ENCODE data around the gene TNFSF13. TPM values are rescaled to one million over a fixed set of nuclear protein-coding genes. Genes with fewer than 3 reads are reported as not detected.

TNFSF13 gene
- polyA plus RNA-seq, 2 of the 4 experiments (the other 2 are of a cell fraction) = 0.61 to 1.0 TPM

DNA sequence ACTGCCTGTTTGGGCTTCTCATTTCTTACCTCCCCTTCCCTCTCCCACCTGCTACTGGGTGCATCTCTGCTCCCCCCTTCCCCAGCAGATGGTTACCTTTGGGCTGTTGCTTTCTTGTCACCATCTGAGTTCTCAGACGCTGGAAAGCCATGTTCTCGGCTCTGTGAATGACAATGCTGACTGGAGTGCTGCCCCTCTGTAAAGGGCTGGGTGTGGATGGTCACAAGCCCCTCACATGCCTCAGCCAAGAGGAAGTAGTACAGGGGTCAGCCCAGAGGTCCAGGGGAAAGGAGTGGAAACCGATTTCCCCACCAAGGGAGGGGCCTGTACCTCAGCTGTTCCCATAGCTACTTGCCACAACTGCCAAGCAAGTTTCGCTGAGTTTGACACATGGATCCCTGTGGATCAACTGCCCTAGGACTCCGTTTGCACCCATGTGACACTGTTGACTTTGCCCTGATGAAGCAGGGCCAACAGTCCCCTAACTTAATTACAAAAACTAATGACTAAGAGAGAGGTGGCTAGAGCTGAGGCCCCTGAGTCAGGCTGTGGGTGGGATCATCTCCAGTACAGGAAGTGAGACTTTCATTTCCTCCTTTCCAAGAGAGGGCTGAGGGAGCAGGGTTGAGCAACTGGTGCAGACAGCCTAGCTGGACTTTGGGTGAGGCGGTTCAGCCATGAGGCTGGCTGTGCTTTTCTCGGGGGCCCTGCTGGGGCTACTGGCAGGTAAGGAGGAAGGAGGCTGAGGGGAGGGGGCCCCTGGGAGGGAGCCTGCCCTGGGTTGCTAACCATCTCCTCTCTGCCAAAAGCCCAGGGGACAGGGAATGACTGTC is 20.7 kb downstream of the TNFSF13 start, which contains the start of gene CD68 (continued):
- peak; percentile 67; the same call in 1 of the 2 replicates for TF ChIP-seq HOXB5 (CRISPR knock-in tag; IDR thresholded peaks at IDR 0.05)
- TF ChIP-seq, protein P1, sequence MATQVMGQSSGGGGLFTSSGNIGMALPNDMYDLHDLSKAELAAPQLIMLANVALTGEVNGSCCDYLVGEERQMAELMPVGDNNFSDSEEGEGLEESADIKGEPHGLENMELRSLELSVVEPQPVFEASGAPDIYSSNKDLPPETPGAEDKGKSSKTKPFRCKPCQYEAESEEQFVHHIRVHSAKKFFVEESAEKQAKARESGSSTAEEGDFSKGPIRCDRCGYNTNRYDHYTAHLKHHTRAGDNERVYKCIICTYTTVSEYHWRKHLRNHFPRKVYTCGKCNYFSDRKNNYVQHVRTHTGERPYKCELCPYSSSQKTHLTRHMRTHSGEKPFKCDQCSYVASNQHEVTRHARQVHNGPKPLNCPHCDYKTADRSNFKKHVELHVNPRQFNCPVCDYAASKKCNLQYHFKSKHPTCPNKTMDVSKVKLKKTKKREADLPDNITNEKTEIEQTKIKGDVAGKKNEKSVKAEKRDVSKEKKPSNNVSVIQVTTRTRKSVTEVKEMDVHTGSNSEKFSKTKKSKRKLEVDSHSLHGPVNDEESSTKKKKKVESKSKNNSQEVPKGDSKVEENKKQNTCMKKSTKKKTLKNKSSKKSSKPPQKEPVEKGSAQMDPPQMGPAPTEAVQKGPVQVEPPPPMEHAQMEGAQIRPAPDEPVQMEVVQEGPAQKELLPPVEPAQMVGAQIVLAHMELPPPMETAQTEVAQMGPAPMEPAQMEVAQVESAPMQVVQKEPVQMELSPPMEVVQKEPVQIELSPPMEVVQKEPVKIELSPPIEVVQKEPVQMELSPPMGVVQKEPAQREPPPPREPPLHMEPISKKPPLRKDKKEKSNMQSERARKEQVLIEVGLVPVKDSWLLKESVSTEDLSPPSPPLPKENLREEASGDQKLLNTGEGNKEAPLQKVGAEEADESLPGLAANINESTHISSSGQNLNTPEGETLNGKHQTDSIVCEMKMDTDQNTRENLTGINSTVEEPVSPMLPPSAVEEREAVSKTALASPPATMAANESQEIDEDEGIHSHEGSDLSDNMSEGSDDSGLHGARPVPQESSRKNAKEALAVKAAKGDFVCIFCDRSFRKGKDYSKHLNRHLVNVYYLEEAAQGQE (IDR thresholded peaks at IDR 0.05) = peak; percentile 22
- TF ChIP-seq NFE2L2 (conservative IDR thresholded peaks at IDR 0.05; ENCODE audit: low read length) = no peak
- TF ChIP-seq, protein P2, sequence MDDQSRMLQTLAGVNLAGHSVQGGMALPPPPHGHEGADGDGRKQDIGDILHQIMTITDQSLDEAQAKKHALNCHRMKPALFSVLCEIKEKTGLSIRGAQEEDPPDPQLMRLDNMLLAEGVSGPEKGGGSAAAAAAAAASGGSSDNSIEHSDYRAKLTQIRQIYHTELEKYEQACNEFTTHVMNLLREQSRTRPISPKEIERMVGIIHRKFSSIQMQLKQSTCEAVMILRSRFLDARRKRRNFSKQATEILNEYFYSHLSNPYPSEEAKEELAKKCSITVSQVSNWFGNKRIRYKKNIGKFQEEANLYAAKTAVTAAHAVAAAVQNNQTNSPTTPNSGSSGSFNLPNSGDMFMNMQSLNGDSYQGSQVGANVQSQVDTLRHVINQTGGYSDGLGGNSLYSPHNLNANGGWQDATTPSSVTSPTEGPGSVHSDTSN (IDR thresholded peaks at IDR 0.05) = peak; percentile 85
- no peak for TF ChIP-seq BHLHE40 (IDR thresholded peaks at IDR 0.05; ENCODE audit: low read depth, low read length)
- no peak for TF ChIP-seq NR3C1 (IDR thresholded peaks at IDR 0.05)
- peak; percentile 70 for TF ChIP-seq CHD2 (IDR thresholded peaks at IDR 0.05; ENCODE audit: low read length, partially characterized antibody)
- TF ChIP-seq, protein P3, sequence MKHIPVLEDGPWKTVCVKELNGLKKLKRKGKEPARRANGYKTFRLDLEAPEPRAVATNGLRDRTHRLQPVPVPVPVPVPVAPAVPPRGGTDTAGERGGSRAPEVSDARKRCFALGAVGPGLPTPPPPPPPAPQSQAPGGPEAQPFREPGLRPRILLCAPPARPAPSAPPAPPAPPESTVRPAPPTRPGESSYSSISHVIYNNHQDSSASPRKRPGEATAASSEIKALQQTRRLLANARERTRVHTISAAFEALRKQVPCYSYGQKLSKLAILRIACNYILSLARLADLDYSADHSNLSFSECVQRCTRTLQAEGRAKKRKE (CRISPR knock-in tag; IDR thresholded peaks at IDR 0.05; ENCODE audit: low read depth) = 0 out of 2 replicates have a peak, but pooled peaks have one; percentile 44
- peak; percentile 98 for TF ChIP-seq FOSB (CRISPR knock-in tag; IDR thresholded peaks at IDR 0.05)
- TF ChIP-seq, protein P4, sequence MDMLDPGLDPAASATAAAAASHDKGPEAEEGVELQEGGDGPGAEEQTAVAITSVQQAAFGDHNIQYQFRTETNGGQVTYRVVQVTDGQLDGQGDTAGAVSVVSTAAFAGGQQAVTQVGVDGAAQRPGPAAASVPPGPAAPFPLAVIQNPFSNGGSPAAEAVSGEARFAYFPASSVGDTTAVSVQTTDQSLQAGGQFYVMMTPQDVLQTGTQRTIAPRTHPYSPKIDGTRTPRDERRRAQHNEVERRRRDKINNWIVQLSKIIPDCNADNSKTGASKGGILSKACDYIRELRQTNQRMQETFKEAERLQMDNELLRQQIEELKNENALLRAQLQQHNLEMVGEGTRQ (IDR thresholded peaks at IDR 0.05) = peak; percentile 74
- peak; percentile 99 for TF ChIP-seq TFCP2L1 (CRISPR knock-in tag; IDR thresholded peaks at IDR 0.05)
- no peak for TF ChIP-seq KDM5A (IDR thresholded peaks at IDR 0.05)
- TF ChIP-seq FOSL2 (IDR thresholded peaks at IDR 0.05) = no peak
- peak; percentile 85 for TF ChIP-seq FOSL2 (CRISPR knock-in tag; IDR thresholded peaks at IDR 0.05)
- TF ChIP-seq MYC (IDR thresholded peaks at IDR 0.05; ENCODE audit: borderline replicate concordance, low read length) = no peak

DNA sequence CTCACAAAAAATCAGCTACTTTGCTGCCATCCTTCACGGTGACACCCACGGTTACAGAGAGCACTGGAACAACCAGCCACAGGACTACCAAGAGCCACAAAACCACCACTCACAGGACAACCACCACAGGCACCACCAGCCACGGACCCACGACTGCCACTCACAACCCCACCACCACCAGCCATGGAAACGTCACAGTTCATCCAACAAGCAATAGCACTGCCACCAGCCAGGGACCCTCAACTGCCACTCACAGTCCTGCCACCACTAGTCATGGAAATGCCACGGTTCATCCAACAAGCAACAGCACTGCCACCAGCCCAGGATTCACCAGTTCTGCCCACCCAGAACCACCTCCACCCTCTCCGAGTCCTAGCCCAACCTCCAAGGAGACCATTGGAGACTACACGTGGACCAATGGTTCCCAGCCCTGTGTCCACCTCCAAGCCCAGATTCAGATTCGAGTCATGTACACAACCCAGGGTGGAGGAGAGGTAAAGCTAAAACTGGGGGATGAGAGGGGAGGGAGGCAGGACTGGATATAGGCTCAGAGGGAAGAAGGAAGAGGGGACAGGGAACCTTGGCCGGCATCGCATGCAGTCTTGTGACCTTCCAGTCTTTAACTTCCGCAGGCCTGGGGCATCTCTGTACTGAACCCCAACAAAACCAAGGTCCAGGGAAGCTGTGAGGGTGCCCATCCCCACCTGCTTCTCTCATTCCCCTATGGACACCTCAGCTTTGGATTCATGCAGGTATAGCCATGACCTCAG is 21.5 kb downstream of the TNFSF13 start:
- WGBS (ENCODE audit: missing lambda C conversion rate) = 77% methylated on average over 10 of the region's 12 CpGs
- CTCF ChIA-PET = interaction anchor here (0.7 to 12.1 kb wide), 9 partner anchors 10 to 255 kb away, joined by 3 to 184 read pairs (median 8); partner anchors contain the start of genes DNAH2, FXR2, SOX15 and TP53
- H3K9me3 ChIP-seq = no peaks in the 10 kb centered on the region
- no peak for DNase-seq (ENCODE audit: low read depth in 1 of 2, low spot score in 1 of 2)
- peak overlapping the region; percentile 64 to 79 for H3K27ac ChIP-seq
- TF ChIP-seq NPAS2 (CRISPR knock-in tag; IDR thresholded peaks at IDR 0.05; ENCODE audit: borderline replicate concordance) = no peak
- no peak for TF ChIP-seq HEYL (CRISPR knock-in tag; IDR thresholded peaks at IDR 0.05)
- TF ChIP-seq, protein P5, sequence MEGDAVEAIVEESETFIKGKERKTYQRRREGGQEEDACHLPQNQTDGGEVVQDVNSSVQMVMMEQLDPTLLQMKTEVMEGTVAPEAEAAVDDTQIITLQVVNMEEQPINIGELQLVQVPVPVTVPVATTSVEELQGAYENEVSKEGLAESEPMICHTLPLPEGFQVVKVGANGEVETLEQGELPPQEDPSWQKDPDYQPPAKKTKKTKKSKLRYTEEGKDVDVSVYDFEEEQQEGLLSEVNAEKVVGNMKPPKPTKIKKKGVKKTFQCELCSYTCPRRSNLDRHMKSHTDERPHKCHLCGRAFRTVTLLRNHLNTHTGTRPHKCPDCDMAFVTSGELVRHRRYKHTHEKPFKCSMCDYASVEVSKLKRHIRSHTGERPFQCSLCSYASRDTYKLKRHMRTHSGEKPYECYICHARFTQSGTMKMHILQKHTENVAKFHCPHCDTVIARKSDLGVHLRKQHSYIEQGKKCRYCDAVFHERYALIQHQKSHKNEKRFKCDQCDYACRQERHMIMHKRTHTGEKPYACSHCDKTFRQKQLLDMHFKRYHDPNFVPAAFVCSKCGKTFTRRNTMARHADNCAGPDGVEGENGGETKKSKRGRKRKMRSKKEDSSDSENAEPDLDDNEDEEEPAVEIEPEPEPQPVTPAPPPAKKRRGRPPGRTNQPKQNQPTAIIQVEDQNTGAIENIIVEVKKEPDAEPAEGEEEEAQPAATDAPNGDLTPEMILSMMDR (IDR thresholded peaks at IDR 0.05) = no peak
- no peak for TF ChIP-seq ESRRA (IDR thresholded peaks at IDR 0.05; ENCODE audit: borderline replicate concordance, low read length)
- TF ChIP-seq TFCP2L1 (CRISPR knock-in tag; IDR thresholded peaks at IDR 0.05) = no peak
- TF ChIP-seq, protein P6, sequence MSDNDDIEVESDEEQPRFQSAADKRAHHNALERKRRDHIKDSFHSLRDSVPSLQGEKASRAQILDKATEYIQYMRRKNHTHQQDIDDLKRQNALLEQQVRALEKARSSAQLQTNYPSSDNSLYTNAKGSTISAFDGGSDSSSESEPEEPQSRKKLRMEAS (IDR thresholded peaks at IDR 0.05) = no peak
- no peak for TF ChIP-seq BHLHE40 (IDR thresholded peaks at IDR 0.05; ENCODE audit: low read depth, low read length)
- no peak for TF ChIP-seq FOSL2 (IDR thresholded peaks at IDR 0.05)
- no peak for TF ChIP-seq FOSL2 (CRISPR knock-in tag; IDR thresholded peaks at IDR 0.05)
- TF ChIP-seq KDM5A (IDR thresholded peaks at IDR 0.05) = no peak
- H3K4me2 ChIP-seq = peak overlapping the region; percentile 48
- ATAC-seq = peak; percentile 4 to 9
- POLR2A ChIA-PET = interaction anchor here (0.6 to 2.9 kb wide), 10 partner anchors 10 to 110 kb away, joined by 3 to 30 read pairs (median 4); partner anchors contain the start of genes FXR2, POLR2A, SAT2 and SOX15
- peaks cover 78% of the 10 kb centered on the region for H3K4me1 ChIP-seq
- no peak overlapping the region for H3K4me3 ChIP-seq
- no peak for FAIRE-seq
